DOHH2 (cell line): Measurements from ENCODE around the gene IGF2BP3.

Experiments used
- CTCF ChIP-seq: fragments of 200-600 bp; sonication (generic); IDR thresholded peaks from one replicate; pipeline ENCODE4 v1.5.1; 2014; ENCODE audit warnings: antibody characterized with exemption, mild to moderate bottlenecking, low read depth, low read length; ENCODE audit not compliant: poor library complexity, severe bottlenecking
- EZH2phosphoT487 ChIP-seq: fragments of 200-600 bp; sonication (generic); IDR thresholded peaks from 2 replicates; pipeline ENCODE4 v1.6.1; 2017; ENCODE audit warnings: borderline replicate concordance, mild to moderate bottlenecking, antibody characterized with exemption, low read length, moderate library complexity, mixed read lengths

DNA sequence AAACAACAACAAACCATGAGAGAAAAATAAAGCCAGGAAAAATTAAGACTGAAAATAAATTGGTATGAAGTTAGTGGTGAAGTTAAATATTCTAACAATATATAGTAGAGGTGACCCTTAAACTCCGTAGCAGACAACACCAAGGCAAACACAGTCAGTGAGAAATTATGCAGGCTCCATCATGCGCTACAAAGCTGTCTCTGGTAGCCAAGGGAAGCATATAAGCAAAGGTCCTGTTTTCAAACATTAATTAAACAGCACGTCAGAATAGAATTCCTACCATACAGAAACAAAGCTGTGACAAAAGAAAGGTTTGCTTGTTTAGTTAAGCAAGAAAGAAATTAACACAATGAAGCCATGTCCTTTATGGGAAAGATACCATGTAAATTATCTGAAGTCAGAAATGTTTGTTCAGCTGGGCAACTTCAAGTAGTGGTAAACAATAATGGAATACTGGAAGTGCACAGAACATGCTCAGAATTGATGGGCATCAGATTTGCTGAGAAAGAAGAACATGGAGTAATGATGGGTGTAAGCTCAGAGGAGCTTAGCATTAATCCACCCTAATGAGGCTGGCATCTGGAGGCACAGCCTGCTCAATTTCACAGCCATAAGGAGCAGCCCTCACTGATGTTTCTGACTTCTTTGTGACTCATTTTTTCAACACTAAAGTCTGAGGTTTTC lies 75.7 kb downstream of the IGF2BP3 start:
- TF ChIP-seq CTCF (no peak), EZH2phosphoT487 (no peak)
